ENCODE measurements around the gene SLC9C1.

DNA sequence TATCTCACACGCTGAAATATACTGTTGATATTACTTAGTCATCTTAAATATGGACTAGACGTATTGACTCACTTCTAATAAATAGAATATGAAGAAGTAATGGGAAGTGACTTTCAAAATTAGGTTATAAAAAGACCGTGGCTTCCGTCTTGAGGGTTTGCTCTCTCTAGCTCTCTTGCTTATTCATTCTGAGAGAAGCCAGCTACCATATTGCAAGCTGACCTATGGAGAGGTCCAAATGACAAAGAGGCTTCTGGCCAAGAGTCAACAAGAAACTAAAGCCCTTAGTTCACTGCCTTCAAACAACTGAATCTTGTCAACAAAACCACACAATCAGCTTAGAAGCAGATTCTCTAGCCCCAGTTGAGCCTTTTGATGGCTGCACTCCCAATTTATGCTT is 46.1 kb downstream of the SLC9C1 start:
- TF ChIP-seq POLR2A (IDR thresholded peaks at IDR 0.05; ENCODE audit: low read depth, low read length) (no peak), TAF1 (IDR thresholded peaks at IDR 0.05; ENCODE audit: borderline replicate concordance, low read depth, low read length) (no peak)

Data from GM12892 (cell line).